ENCODE results near the gene RTN1.
A peak's percentile ranks its signal among the peaks of the same experiment; 100 is the strongest.

Gene RTN1

DNA sequence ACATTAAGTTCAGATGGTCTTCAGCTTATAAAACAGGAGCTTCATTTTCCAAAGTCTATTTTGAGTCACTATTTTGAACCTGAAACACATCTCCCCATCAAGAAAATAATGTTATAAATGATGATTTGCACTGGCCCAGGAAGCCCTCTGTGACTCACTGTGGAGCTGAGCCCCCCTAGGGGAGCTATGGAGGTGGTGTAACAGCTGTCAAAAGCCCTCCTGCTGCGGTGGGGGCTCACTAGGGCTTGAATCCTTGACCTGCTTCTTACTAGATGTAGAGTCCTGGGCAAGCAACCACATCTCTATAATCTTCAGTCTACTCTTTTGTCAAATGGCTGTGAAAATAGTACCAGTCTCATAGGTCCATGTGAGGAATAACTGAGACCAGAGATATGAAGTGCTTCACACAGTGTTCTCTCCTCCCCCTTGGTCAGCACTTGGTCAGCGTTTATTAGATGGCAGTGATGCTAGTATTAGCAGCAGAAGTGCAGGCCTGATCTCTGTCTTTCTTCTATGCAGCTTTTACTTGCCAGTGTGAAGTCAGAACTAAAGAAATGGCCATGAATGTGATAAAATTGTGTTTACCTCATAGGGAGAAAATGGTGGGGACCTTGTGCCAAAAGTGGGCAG lies 83.4 kb downstream of the RTN1 start:
- no peak for DNase-seq

DNA sequence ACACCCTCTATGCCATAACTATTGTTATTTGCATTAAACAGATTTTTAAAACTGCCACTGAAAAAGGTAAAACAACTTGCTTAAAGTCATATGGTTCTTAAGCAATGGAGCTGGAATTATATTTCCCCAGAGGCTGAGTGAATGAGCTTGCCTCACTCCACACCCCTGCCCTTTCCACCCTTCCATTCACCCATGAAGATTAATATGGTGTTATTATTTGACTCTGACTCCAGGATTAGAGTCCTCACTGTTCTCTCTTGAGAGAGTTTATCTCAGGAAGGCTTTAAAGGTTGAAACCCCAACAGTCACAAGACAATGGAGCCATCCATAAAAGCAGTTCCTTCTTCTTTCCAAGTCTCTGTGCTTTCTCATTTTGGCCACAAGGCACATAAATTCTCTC lies 84.9 kb downstream of the RTN1 start:
- no peak for DNase-seq

- no peak for DNase-seq
Measured at GRCh38 chr14:59782760-59783159, 87.8 kb downstream of the RTN1 start.

GRCh38 chr14:59777006-59777579 lies 93.5 kb downstream of the RTN1 start:
- DNase-seq, result no peak

GRCh38 chr14:59776468-59776867 lies 94.1 kb downstream of the RTN1 start:
- DNase-seq, result no peak

- DNase-seq, result no peak
Measured at GRCh38 chr14:59772233-59772632, 98.3 kb downstream of the RTN1 start.

GRCh38 chr14:59771577-59771976 lies 99.0 kb downstream of the RTN1 start:
- DNase-seq, result no peak

DNA sequence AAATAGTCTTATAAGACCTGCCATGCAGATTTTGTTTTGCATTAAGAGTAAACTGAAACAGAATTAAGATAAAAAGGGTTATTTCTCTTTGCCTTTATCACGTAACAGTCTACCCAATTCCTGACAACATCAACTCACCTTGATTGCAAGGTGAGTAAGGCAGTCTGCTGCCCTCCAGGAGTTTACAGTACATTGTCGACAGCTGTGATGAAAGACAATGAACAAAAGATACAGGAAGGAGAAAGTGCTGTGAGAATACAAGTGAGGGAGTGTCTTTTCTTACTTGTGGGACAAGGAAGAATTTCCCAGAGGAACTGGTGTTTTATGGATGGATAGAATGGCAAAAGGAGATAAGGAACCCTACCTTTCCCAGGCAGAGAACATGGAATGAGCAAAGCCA lies 101.0 kb downstream of the RTN1 start:
- no peak for DNase-seq

DNA sequence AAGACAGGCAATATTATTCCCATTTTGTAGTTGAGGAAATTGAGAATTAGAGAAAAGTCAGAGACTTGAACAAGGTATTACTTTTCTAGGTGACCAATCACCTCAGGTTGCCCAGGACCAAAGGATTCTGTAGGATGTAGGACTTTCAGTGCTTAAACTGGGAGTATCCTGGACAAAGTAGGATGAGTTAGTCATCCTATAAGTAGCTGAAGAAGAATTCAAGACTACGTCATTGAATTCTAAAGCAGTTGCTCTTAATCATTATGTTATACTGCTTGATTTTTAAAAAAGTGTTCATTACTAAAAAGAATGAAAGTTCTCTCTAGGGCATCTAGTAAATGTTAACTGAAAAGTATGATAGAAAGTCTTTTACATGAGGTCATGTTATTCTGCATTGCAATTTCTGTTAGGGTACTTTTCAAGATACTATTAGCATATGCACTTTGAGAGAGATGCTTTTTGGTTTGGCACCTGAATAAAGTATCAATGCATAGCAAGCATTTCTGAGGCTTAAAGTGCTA lies 101.7 kb downstream of the RTN1 start:
- no peak for DNase-seq

- DNase-seq, result no peak
Measured at GRCh38 chr14:59761851-59762250, 108.7 kb downstream of the RTN1 start.

GRCh38 chr14:59755409-59756135 lies 115.0 kb downstream of the RTN1 start:
- no peak for DNase-seq

- DNase-seq, result no peak
Measured at GRCh38 chr14:59754256-59754655, 116.3 kb downstream of the RTN1 start.

DNA sequence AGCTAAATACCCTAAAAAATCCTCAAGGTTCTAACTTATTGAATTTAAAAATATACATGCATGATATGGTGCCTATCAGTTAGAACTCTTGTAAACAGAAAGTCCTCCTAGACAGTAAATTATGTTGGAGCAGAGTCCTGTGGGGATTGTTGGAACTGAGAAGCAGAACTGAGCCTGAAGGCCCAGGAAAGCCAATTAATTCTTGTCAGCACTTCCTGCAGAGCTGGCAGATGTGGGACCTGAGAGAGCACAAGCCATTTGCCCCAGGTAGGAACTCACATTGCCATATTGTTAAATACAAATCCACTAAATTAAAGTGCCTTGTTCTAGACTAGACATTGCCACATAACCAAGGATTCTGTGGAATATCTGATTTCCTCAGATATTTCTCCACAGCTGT lies 117.1 kb downstream of the RTN1 start:
- DNase-seq, result no peak

GRCh38 chr14:59751578-59751977 lies 119.0 kb downstream of the RTN1 start:
- no peak for DNase-seq

GRCh38 chr14:59739794-59740193 lies 130.8 kb downstream of the RTN1 start:
- DNase-seq, result no peak

DNA sequence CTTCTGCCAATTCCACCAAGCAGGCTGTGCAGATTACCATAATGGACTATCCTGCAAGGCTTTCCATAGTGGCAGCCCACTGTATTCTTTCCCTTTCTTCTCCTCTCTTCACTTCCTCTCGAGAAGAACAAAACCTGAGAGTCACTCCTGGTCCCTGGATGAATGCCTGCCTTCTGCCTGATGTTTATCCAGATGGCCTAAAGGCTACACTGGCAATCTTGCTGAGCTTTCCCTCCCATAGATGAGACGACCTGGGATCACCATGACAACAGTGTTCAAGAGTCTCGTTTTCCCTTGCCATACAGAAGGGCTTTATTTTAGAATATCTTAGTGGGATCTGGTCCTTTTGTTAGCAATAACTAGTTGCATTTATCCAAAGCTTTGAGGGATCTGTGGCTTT lies 142.3 kb downstream of the RTN1 start:
- no peak for DNase-seq

- DNase-seq, result no peak
Measured at GRCh38 chr14:59727073-59727661, 143.4 kb downstream of the RTN1 start.

DNA sequence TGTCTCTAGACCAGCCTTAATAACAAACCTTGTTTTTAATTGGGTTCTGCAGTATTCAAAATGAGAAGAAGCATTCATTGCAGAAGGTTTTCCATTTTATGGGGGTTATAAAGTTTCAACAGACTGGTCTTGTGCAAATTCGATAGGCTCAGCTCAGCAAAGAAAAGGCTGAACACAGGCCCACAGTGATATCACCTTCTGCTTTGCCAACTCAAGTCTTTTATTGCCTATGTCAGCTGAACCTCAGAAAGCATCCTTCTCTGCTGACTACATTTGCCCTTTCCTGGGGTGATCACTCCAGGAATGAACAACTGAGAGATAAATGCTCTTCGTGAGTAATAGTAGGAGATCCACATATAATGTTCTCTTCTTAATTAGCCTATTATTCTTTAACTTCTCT lies 159.5 kb downstream of the RTN1 start:
- no peak for DNase-seq

GRCh38 chr14:59707778-59708561 lies 162.6 kb downstream of the RTN1 start:
- DNase-seq, result no peak

DNA sequence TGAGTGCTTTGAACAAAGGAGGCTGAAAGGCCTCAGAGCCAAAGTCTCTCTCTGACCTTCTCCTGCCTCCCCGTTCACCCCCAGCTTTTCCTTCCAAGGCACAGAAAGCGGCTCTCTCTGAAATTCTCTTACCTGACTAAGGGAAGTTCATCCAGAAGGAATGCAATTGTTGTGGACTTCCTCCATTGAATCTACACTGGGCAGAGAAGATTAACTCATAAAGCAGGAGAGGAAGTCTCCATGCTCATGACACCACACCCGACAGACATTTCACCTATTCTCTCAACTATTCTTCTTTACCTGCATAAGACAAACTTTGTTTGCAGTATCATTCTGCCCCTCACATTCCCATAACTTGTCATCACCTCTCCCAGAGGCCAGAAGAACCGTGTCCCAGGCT lies 164.7 kb downstream of the RTN1 start:
- no peak for DNase-seq

GRCh38 chr14:59705245-59705644 lies 165.3 kb downstream of the RTN1 start:
- no peak for DNase-seq

DNA sequence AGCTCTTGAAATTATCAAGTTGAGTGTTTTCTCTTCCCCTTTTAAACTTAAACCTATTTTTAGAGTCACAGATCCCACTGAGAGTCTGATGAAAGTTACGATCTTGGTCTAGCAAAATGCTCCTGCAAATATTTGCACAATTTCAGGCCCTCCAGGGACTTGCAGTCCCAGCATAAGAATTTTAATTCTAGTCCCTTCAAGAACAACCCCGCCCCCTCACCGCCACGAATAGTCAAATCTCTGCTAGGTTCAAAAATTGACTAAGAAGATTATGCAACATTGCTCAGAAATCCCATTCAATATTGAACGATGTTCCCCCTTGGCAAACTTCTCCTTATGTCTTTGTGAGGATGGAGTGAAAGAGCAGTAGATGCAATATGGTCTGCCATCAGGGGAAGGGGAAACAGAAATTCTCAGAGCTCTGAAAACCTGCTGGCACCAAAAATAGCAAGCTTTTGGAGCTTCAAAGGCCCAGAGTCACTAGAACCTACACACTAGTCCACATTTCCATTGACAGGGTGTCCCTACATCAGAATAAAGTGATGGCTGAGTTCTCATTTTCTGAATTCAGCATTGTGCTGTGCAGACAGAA lies 166.4 kb downstream of the RTN1 start:
- no peak for DNase-seq

DNA sequence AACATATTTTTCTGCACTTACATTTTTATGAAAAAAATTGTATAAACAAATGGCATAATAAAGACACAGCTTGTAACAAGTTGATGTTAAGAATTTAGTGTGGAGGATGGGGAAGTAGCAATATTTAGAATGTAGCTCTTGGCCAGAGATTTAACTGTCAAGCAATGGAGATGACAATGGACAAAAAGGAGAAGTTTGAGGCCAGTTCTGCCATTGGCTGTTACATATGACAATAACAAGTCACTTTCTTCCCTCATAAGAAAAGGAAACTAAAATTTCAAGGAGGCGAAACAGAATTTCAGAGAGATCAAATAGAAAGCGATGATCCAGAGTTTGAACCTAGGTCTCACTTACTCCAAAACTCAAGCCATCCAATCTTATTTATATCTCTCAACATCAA lies 171.1 kb downstream of the RTN1 start:
- peak in 1 of 2 donors; percentile 43 for DNase-seq

Measured in bone marrow (tissue), 2 donors.